T-cell (primary cell): ENCODE data around the gene MAN1C1. TPM values are rescaled to one million over a fixed set of nuclear protein-coding genes. Genes with fewer than 3 reads are reported as not detected.
A peak's percentile ranks its signal among the peaks of the same experiment; 100 is the strongest.

Source experiments
- ATAC-seq, 4 experiments: fragments of 200-7000 bp in 3 of 4; fragments of 150-1000 bp in 1 of 4; cut with Tn5 transposase; replicated peaks in 1 of 4; 1 replicate in 3 of 4; 2 replicates in 1 of 4; pipeline ENCODE4 v1.10.0; 2021; ENCODE audit warnings: moderate library complexity in 3 of 4, mild to moderate bottlenecking in 2 of 4, moderate number of reproducible peaks in 1 of 4
- CTCF ChIA-PET, 2 donors: fragments of 300-600 bp; sonication (Branson Sonifier 250); formaldehyde crosslinking; loops; one replicate each; lab custom pipeline; 2022; ENCODE audit warnings: antibody characterized with exemption in 2 of 2; lab: Charles Lee
- POLR2A ChIA-PET, 2 donors: fragments of 300-600 bp; sonication (Branson Sonifier 250); formaldehyde crosslinking; loops; one replicate each; lab custom pipeline; 2022; ENCODE audit warnings: antibody characterized with exemption in 2 of 2; lab: Charles Lee
- DNase-seq, 35 experiments: peaks; one replicate each; pipeline versions ENCODE4 v3.0.0 to v3.0.0-alpha.2; 2013 to 2023
- H3K27ac ChIP-seq: one replicate; pipeline ENCODE4 v1.5.1; 2013; ENCODE audit warnings: low read length
- H3K27me3 ChIP-seq, 2 experiments: replicated peaks in 1 of 2; 1 replicate in 1 of 2; 2 replicates in 1 of 2; pipeline versions ENCODE4 v1.6.1 to v1.7.0; 2013; ENCODE audit warnings: low read length in 1 of 2, mixed read lengths in 1 of 2; ENCODE audit not compliant: control insufficient read depth in 2 of 2, insufficient read depth in 2 of 2; ENCODE audit errors: extremely low read depth in 1 of 2
- H3K36me3 ChIP-seq, 2 donors: 1 replicate in 1 of 2; 2 replicates in 1 of 2; pipeline versions ENCODE4 v1.6.1 to v1.7.0; 2013; ENCODE audit warnings: low read length in 1 of 2; ENCODE audit not compliant: control insufficient read depth in 2 of 2, insufficient read depth in 1 of 2; ENCODE audit errors: extremely low read depth in 1 of 2
- H3K4me1 ChIP-seq, 2 experiments: 1 replicate in 1 of 2; 2 replicates in 1 of 2; pipeline versions ENCODE4 v1.6.1 to v1.7.0; 2013; ENCODE audit warnings: low read length in 2 of 2, mixed read lengths in 1 of 2; ENCODE audit not compliant: insufficient read depth in 2 of 2, control insufficient read depth in 1 of 2; ENCODE audit errors: extremely low read depth in 1 of 2
- H3K4me3 ChIP-seq, 2 donors: 1 replicate in 1 of 2; 2 replicates in 1 of 2; pipeline versions ENCODE4 v1.5.1 to v1.7.0; 2013; ENCODE audit warnings: mild to moderate bottlenecking in 2 of 2, low read length in 1 of 2, moderate library complexity in 1 of 2; ENCODE audit not compliant: control insufficient read depth in 1 of 2; ENCODE audit errors: extremely low read depth in 1 of 2
- H3K9me3 ChIP-seq: 2 replicates; pipeline ENCODE4 v1.7.0; 2013
- H3K27ac Mint-ChIP-seq, 2 donors: one replicate each; pipeline ENCODE4 v1.8.0; 2020 to 2021; ENCODE audit warnings: mild to moderate bottlenecking in 2 of 2, mixed read lengths in 2 of 2
- H3K27me3 Mint-ChIP-seq, 2 donors: one replicate each; pipeline ENCODE4 v1.8.0; 2021 to 2022; ENCODE audit warnings: mixed read lengths in 2 of 2
- H3K36me3 Mint-ChIP-seq: one replicate; pipeline ENCODE4 v1.8.0; 2021; ENCODE audit warnings: mixed read lengths
- H3K4me1 Mint-ChIP-seq, 3 donors: one replicate each; pipeline ENCODE4 v1.8.0; 2020 to 2022; ENCODE audit warnings: mixed read lengths in 3 of 3, mild to moderate bottlenecking in 1 of 3
- H3K4me3 Mint-ChIP-seq, 3 donors: one replicate each; pipeline ENCODE4 v1.8.0; 2020 to 2022; ENCODE audit warnings: mild to moderate bottlenecking in 3 of 3, mixed read lengths in 3 of 3, moderate library complexity in 3 of 3
- H3K9me3 Mint-ChIP-seq, 3 donors: one replicate each; pipeline ENCODE4 v1.8.0; 2020 to 2022; ENCODE audit warnings: mixed read lengths in 3 of 3
- WGBS: methylation state at CpG from one replicate; pipeline ENCODE4 v1.1.5; 2013; ENCODE audit warnings: missing lambda C conversion rate; ENCODE audit not compliant: insufficient coverage; 5-methylcytosine and 5-hydroxymethylcytosine counted together
- total RNA-seq, 35 experiments: library from RNA in 6 of 35; stranded (reverse) in 6 of 35; fragments of 120-200 nt in 1 of 35; gene quantifications; one replicate each; pipeline versions ENCODE4 v1.2.1 to v1.2.4 and lab custom pipeline; 2013 to 2026

The MAN1C1 gene
- total RNA-seq, 5 donors from 2014 or later (not counting 1 experiment from before 2014, with no cell fraction given) = 57.5 to 90.5 (median 65.5) TPM

- H3K27ac ChIP-seq = no peak overlapping the region
- H3K36me3 Mint-ChIP-seq = peaks cover 30% of the 10 kb centered on the region
- no peaks in the 10 kb centered on the region for H3K9me3 ChIP-seq
- H3K36me3 ChIP-seq = peaks cover 0 to 43% of the 10 kb centered on the region in 2 donors
- H3K4me3 ChIP-seq = no peak overlapping the region
- ATAC-seq (no peak), DNase-seq (no peak)
- no peak overlapping the region for H3K27ac Mint-ChIP-seq
- peaks cover 13 to 38% of the 10 kb centered on the region in 2 experiments for H3K4me1 ChIP-seq
- H3K4me3 Mint-ChIP-seq = no peak overlapping the region
- WGBS = no CpG with 5 or more reads among the region's 4 CpGs
- CTCF ChIA-PET = no interaction called here
- H3K9me3 Mint-ChIP-seq = no peaks in the 10 kb centered on the region
- no peaks in the 10 kb centered on the region for H3K27me3 Mint-ChIP-seq
- H3K27me3 ChIP-seq = no peaks in the 10 kb centered on the region
- POLR2A ChIA-PET = no interaction called here
- H3K4me1 Mint-ChIP-seq = peaks cover 23 to 62% (median 26%) of the 10 kb centered on the region in 3 donors
These were observed 163.3 kb downstream of the MAN1C1 start for GRCh38 chr1:25779894-25780293.

GRCh38 chr1:25780318-25781129 lies 163.9 kb downstream of the MAN1C1 start:
- DNase-seq = no peak
- POLR2A ChIA-PET = no interaction called here
- Histone ChIP-seq H3K27ac (no peak overlapping the region), H3K27me3 (no peaks in the 10 kb centered on the region), H3K4me3 (no peak overlapping the region), H3K9me3 (no peaks in the 10 kb centered on the region), H3K36me3 (peaks cover 0 to 48% of the 10 kb centered on the region in 2 donors), H3K4me1 (peaks cover 11 to 32% of the 10 kb centered on the region in 2 experiments)
- Mint-ChIP-seq H3K36me3 (peaks cover 27% of the 10 kb centered on the region), H3K4me1 (peaks cover 16 to 55% (median 20%) of the 10 kb centered on the region in 3 donors), H3K27ac (peak overlapping the region; percentile 27 to 48), H3K27me3 (no peaks in the 10 kb centered on the region), H3K9me3 (no peaks in the 10 kb centered on the region), H3K4me3 (no peak overlapping the region)
- CTCF ChIA-PET = no interaction called here
- no peak for ATAC-seq
- WGBS = 96% methylated on average over 7 of the region's 14 CpGs

GRCh38 chr1:25781130-25781433 lies 164.5 kb downstream of the MAN1C1 start:
- peaks cover 25% of the 10 kb centered on the region for H3K36me3 Mint-ChIP-seq
- POLR2A ChIA-PET = no interaction called here
- Histone ChIP-seq H3K9me3 (no peaks in the 10 kb centered on the region), H3K4me1 (peaks cover 6 to 26% of the 10 kb centered on the region in 2 experiments), H3K36me3 (peaks cover 0 to 54% of the 10 kb centered on the region in 2 donors), H3K27me3 (no peaks in the 10 kb centered on the region), H3K4me3 (no peak overlapping the region), H3K27ac (no peak overlapping the region)
- H3K4me1 Mint-ChIP-seq = peaks cover 11 to 50% (median 14%) of the 10 kb centered on the region in 3 donors
- CTCF ChIA-PET = no interaction called here
- ATAC-seq (no peak), DNase-seq (no peak)
- no peaks in the 10 kb centered on the region for H3K9me3 Mint-ChIP-seq
- WGBS = 84% methylated on average over 3 of the region's 3 CpGs
- H3K4me3 Mint-ChIP-seq = no peak overlapping the region
- H3K27ac Mint-ChIP-seq = peak overlapping the region; percentile 11 to 16
- H3K27me3 Mint-ChIP-seq = no peaks in the 10 kb centered on the region

GRCh38 chr1:25782608-25783201 lies 166.1 kb downstream of the MAN1C1 start:
- ChIA-PET POLR2A (no interaction called here), CTCF (no interaction called here)
- ATAC-seq = no peak
- no peaks in the 10 kb centered on the region for H3K27me3 Mint-ChIP-seq
- H3K27ac Mint-ChIP-seq = peak overlapping the region; percentile 62 to 69
- H3K4me3 Mint-ChIP-seq = no peak overlapping the region
- no peaks in the 10 kb centered on the region for H3K9me3 ChIP-seq
- H3K9me3 Mint-ChIP-seq = no peaks in the 10 kb centered on the region
- no peaks in the 10 kb centered on the region for H3K27me3 ChIP-seq
- no peak overlapping the region for H3K4me3 ChIP-seq
- H3K36me3 ChIP-seq = peaks cover 3 to 59% of the 10 kb centered on the region in 2 donors
- H3K4me1 Mint-ChIP-seq = peaks cover 0 to 35% (median 6%) of the 10 kb centered on the region in 3 donors
- no peak overlapping the region for H3K27ac ChIP-seq
- WGBS = 94% methylated on average over 15 of the region's 18 CpGs
- peaks cover 0 to 10% of the 10 kb centered on the region in 2 experiments for H3K4me1 ChIP-seq
- no peak for DNase-seq
- H3K36me3 Mint-ChIP-seq = peaks cover 20% of the 10 kb centered on the region

GRCh38 chr1:25784575-25785051 lies 168.0 kb downstream of the MAN1C1 start:
- CTCF ChIA-PET = no interaction called here
- no peak for DNase-seq
- Histone ChIP-seq H3K9me3 (no peaks in the 10 kb centered on the region), H3K36me3 (peaks cover 3 to 54% of the 10 kb centered on the region in 2 donors), H3K4me3 (no peak overlapping the region), H3K27ac (no peak overlapping the region), H3K4me1 (no peaks in the 10 kb centered on the region), H3K27me3 (no peaks in the 10 kb centered on the region)
- no peak for ATAC-seq
- POLR2A ChIA-PET = no interaction called here
- Mint-ChIP-seq H3K9me3 (no peaks in the 10 kb centered on the region), H3K4me1 (peaks cover 0 to 27% (median 0%) of the 10 kb centered on the region in 3 donors), H3K27me3 (no peaks in the 10 kb centered on the region), H3K36me3 (peaks cover 20% of the 10 kb centered on the region), H3K4me3 (no peak overlapping the region), H3K27ac (peak overlapping the region in 1 of 2 donors; percentile 52)
- 84% methylated on average over 6 of the region's 9 CpGs for WGBS

GRCh38 chr1:25785333-25786067 lies 168.9 kb downstream of the MAN1C1 start:
- Mint-ChIP-seq H3K27me3 (no peaks in the 10 kb centered on the region), H3K4me3 (no peak overlapping the region), H3K9me3 (no peaks in the 10 kb centered on the region), H3K27ac (peak overlapping the region; percentile 36 to 58), H3K4me1 (peaks cover 0 to 22% (median 0%) of the 10 kb centered on the region in 3 donors), H3K36me3 (peaks cover 25% of the 10 kb centered on the region)
- ATAC-seq = no peak
- Histone ChIP-seq H3K4me3 (no peak overlapping the region), H3K4me1 (no peaks in the 10 kb centered on the region), H3K36me3 (peaks cover 3 to 57% of the 10 kb centered on the region in 2 donors), H3K27me3 (no peaks in the 10 kb centered on the region), H3K9me3 (no peaks in the 10 kb centered on the region), H3K27ac (no peak overlapping the region)
- WGBS = 100% methylated on average over 7 of the region's 10 CpGs
- ChIA-PET CTCF (no interaction called here), POLR2A (interaction anchor here (0.6 to 0.7 kb wide), 2 partner anchors 10 to 148 kb away, joined by 4 to 5 read pairs; no protein-coding TSS in a partner anchor)
- DNase-seq = no peak
